Vagina (tissue), 2 donors: ENCODE results near the gene DBX2.

ENCODE experiments used
- CTCF ChIP-seq, 3 experiments: fragments of 450-650 bp in 2 of 3; fragments of 200-600 bp in 1 of 3; sonication (generic) in 1 of 3; IDR thresholded peaks; one replicate each; pipeline ENCODE4 v1.5.1; 2017 to 2019; ENCODE audit warnings: antibody characterized with exemption in 3 of 3, mild to moderate bottlenecking in 2 of 3, moderate library complexity in 2 of 3
- POLR2A ChIP-seq, 2 donors: fragments of 450-650 bp; IDR thresholded peaks; one replicate each; pipeline ENCODE4 v1.6.1; 2017; ENCODE audit warnings: antibody characterized with exemption in 2 of 2, mild to moderate bottlenecking in 2 of 2, moderate library complexity in 2 of 2
- POLR2AphosphoS5 ChIP-seq, 2 donors: sonication (generic); formaldehyde crosslinking; IDR thresholded peaks; one replicate each; pipeline ENCODE4 v1.9.0; 2017; ENCODE audit warnings: antibody characterized with exemption in 2 of 2, mild to moderate bottlenecking in 2 of 2, low read depth in 1 of 2; ENCODE audit not compliant: insufficient read depth in 1 of 2

DNA sequence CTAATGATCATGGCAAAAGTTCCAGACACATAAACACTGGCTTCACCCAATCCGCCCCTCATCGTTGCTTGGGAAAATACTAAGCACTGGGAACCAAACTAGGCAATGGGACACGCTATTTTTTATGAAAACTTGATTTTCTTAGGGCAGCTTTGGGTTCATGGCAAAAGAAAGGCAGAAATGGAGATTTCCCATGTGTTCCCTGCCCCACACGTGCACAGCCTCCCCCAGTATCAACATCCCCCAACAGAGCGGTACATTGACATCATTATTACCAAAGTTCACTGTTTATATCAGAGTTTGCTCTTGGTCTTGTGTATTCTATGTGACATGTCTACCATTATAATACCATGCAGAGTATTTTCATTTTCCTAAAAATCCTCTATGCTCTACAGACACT, 71.0 kb downstream of the DBX2 start:
- TF ChIP-seq CTCF (IDR thresholded peaks at IDR 0.05) (no peak), POLR2A (IDR thresholded peaks at IDR 0.05) (no peak), POLR2AphosphoS5 (IDR thresholded peaks at IDR 0.05; ENCODE audit: insufficient read depth in 1 of 2, low read depth in 1 of 2) (no peak)
